GM10266 (cell line): Measurements from ENCODE around the gene LRTM2.

Source experiments
- DNase-seq: peaks from one replicate; pipeline ENCODE4 v3.0.0; 2012; ENCODE audit errors: extremely low spot score
- CTCF ChIP-seq: IDR thresholded peaks from 2 replicates; pipeline ENCODE4 v1.5.1; 2012; ENCODE audit warnings: mild to moderate bottlenecking, low read depth; ENCODE audit not compliant: control insufficient read depth, insufficient read depth; ENCODE audit errors: missing control alignments

Gene LRTM2

GRCh38 chr12:1872448-1872847 is 52.1 kb downstream of the LRTM2 start:
- no peak for TF ChIP-seq CTCF
- no peak for DNase-seq

GRCh38 chr12:1873531-1874510 is 53.5 kb downstream of the LRTM2 start:
- DNase-seq: no peak
- no peak for TF ChIP-seq CTCF

GRCh38 chr12:1875608-1876007 is 55.2 kb downstream of the LRTM2 start:
- no peak for DNase-seq

GRCh38 chr12:1876086-1876485 is 55.7 kb downstream of the LRTM2 start:
- no peak for DNase-seq

More at GRCh38 chr12:1875608-1876007, 55.2 kb downstream of the LRTM2 start:
- TF ChIP-seq CTCF: no peak

GRCh38 chr12:1877169-1877878 is 57.0 kb downstream of the LRTM2 start:
- no peak for DNase-seq
- no peak for TF ChIP-seq CTCF

More at GRCh38 chr12:1876086-1876485, 55.7 kb downstream of the LRTM2 start:
- TF ChIP-seq CTCF: no peak

- DNase-seq: no peak
- no peak for TF ChIP-seq CTCF
These were observed 57.8 kb downstream of the LRTM2 start for GRCh38 chr12:1878214-1878613.
